Measurements from ENCODE around the gene NTHL1. TPM values are rescaled to one million over a fixed set of nuclear protein-coding genes. Genes with fewer than 3 reads are reported as not detected.

The NTHL1 gene
- total RNA-seq, 1 donor from 2014 or later, result 50.7 TPM

DNA sequence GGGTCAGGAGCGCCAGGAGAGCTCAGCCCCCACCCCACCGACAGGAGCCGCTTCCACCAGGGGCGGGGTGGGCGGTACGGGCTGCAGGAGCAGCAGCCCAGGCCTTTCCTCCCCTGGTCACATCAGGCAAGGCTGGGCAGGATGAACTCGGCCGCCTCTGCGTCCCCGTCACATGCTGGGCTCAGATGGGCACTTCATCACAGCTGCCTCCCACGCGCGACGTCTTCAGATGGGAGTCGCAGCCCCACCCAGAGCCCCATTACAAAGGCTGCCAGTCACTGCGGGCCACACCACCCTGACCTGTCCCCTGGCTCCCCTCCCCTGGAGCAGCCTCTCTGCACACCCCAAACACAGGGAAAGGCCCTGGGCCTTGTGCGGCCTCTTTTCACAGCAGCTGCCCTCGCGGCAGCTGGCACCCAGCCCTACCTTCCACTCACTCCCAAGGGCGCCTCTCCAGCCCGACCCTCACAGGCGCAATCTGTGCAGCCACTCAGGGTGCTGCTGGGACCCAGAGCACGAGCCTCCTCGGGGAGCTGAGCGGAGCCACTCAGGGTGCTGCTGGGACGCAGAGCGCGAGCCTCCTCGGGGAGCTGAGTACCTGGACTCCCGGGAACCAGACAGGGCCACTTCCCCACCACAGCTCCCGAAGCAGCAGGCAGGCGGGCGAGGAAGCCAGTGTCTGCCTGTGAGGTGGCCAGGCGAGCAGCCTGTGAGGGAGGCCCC, 42.7 kb downstream of the NTHL1 start:
- no peak for DNase-seq (ENCODE audit: low read depth, low spot score)
- Mint-ChIP-seq H3K27ac (ENCODE audit: unreplicated experiment) (no peak overlapping the region), H3K9me3 (no peaks in the 10 kb centered on the region), H3K4me3 (peak overlapping the region; percentile 31), H3K36me3 (ENCODE audit: low read depth) (no peaks in the 10 kb centered on the region), H3K27me3 (ENCODE audit: low read depth) (no peaks in the 10 kb centered on the region), H3K4me1 (peaks cover 19% of the 10 kb centered on the region)
- TF ChIP-seq, protein P1, sequence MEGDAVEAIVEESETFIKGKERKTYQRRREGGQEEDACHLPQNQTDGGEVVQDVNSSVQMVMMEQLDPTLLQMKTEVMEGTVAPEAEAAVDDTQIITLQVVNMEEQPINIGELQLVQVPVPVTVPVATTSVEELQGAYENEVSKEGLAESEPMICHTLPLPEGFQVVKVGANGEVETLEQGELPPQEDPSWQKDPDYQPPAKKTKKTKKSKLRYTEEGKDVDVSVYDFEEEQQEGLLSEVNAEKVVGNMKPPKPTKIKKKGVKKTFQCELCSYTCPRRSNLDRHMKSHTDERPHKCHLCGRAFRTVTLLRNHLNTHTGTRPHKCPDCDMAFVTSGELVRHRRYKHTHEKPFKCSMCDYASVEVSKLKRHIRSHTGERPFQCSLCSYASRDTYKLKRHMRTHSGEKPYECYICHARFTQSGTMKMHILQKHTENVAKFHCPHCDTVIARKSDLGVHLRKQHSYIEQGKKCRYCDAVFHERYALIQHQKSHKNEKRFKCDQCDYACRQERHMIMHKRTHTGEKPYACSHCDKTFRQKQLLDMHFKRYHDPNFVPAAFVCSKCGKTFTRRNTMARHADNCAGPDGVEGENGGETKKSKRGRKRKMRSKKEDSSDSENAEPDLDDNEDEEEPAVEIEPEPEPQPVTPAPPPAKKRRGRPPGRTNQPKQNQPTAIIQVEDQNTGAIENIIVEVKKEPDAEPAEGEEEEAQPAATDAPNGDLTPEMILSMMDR (conservative IDR thresholded peaks at IDR 0.05), result no peak

DNA sequence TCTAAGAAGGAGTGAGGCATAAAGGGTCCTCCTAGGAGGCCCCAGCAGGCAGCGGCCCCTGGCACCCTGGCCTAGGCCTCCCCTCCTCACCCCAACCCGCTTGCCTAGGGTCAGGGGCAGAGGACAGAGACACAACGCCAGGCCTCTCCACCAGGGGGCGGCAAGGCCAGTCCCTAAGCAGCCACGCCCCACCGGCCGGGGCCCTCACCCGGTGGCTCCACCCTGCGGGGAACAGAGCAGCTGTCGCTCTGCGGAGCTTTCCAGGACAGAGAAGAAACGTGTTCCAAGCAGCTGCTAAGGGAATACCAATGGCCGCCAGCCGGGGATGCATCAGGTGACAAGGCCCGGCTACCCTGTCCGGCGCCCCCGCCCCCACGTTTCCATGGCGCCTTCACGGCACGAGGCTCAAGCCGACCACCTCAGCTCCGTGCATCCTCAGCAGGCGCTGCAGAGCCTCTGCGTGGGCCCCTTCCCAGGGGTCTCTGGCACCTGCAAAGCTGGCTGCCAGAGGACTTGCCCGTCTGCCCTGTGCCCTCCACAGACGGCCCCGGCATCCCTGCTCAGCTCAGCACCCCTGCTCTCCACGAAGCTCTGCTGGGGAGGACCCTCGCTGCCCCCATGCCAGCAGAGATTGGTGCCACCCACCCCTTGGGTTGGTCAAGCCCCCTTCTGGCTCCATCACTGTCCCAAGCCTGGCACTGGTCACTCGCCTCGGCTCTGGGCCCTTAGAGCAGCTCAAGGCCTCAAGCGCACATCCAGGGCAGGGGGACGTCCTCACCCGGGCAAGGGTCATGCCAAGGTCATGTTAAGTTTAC, 43.6 kb downstream of the NTHL1 start:
- peak overlapping the region; percentile 72 for H3K4me3 Mint-ChIP-seq
- H3K9me3 Mint-ChIP-seq, result no peaks in the 10 kb centered on the region
- TF ChIP-seq, protein P1 (conservative IDR thresholded peaks at IDR 0.05), result peak; percentile 97
- no peaks in the 10 kb centered on the region for H3K36me3 Mint-ChIP-seq (ENCODE audit: low read depth)
- DNase-seq (ENCODE audit: low read depth, low spot score), result peak; percentile 98
- no peaks in the 10 kb centered on the region for H3K27me3 Mint-ChIP-seq (ENCODE audit: low read depth)
- H3K4me1 Mint-ChIP-seq, result peaks cover 18% of the 10 kb centered on the region
- H3K27ac Mint-ChIP-seq (ENCODE audit: unreplicated experiment), result no peak overlapping the region

DNA sequence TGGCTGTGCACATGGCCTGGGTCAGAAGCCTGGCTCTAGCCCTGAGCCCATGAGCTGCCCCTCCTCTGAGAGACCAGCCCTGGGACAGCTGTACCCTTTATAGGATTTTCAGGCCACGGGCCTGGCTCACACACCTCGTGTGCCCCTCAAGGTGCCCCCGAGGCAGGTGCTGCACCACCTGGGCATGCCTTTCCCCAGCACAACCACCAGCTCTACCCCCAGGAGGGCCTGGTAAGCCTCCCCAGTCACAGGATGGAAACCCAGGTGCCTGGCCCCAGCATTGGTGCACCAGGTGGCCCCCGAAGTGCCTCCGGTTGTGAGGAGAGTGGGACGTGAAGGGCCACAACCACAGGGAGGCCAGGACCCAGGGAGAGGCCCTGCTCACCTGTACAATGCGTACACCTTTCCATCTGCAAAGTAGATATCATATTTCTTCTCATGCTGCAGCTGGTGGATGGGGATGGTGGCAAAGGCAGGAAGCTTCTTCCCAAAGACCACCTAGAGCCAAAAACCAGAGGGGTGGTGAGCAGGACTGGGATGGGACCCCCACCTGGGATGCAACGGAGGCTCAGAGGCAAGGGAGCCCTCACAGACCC, 44.3 kb downstream of the NTHL1 start:
- DNase-seq (ENCODE audit: low read depth, low spot score), result no peak
- Mint-ChIP-seq H3K27me3 (ENCODE audit: low read depth) (no peaks in the 10 kb centered on the region), H3K27ac (ENCODE audit: unreplicated experiment) (no peak overlapping the region), H3K9me3 (no peaks in the 10 kb centered on the region), H3K4me3 (no peak overlapping the region), H3K36me3 (ENCODE audit: low read depth) (peaks cover under 1% of the 10 kb centered on the region), H3K4me1 (peaks cover 12% of the 10 kb centered on the region)
- TF ChIP-seq, protein P1 (conservative IDR thresholded peaks at IDR 0.05), result no peak

DNA sequence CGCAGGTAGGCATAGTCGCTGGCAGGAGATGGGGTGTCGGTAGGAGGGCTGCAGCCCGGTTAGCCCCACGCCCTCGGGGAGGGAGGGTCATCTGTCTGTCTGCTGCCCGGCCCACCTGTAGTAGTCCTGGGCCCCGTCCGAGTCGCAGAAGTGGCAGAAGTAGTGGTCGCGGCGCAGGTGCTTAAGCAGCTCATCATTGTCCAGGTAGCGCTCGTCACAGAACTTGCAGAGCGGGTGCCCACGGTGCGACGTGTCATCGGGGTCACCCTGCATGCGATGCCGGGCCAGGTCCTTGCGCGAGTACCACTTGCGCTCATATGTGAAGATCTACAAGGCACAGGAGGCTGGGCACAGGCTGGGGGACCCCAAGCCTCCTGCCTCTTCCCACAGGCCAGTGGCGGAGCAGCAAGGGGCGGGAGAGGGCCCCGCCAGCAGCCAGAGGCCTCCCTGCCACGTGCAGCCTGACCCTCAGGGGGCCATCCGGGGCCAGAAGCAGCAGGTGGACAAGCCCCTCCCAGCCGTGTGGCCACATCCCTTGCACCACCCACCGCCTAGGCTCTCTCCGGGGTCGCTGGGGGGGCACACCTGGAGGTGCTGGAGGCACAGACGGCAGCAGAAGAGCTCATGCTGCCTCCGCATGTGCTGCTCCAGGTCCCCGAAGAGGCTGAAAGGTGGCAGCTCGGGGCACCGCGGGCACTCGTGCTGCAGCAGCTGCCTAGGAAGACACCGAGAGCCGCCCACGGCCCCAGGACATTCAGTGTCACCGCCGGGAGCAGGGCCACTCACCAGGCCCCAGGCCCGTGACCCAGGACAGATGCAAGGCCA, 45.0 kb downstream of the NTHL1 start:
- Mint-ChIP-seq H3K27ac (ENCODE audit: unreplicated experiment) (no peak overlapping the region), H3K27me3 (ENCODE audit: low read depth) (no peaks in the 10 kb centered on the region), H3K4me3 (no peak overlapping the region), H3K36me3 (ENCODE audit: low read depth) (peaks cover 2% of the 10 kb centered on the region), H3K9me3 (no peaks in the 10 kb centered on the region), H3K4me1 (peaks cover 6% of the 10 kb centered on the region)
- DNase-seq (ENCODE audit: low read depth, low spot score), result no peak
- TF ChIP-seq, protein P1 (conservative IDR thresholded peaks at IDR 0.05), result no peak

Data from neural crest cell (in vitro differentiated cells).